ENCODE data around the gene IFNA8. TPM values are rescaled to one million over a fixed set of nuclear protein-coding genes. Genes with fewer than 3 reads are reported as not detected.

The IFNA8 gene
- total and polyA plus RNA-seq, 2 experiments from 2014 or later: not detected

DNA sequence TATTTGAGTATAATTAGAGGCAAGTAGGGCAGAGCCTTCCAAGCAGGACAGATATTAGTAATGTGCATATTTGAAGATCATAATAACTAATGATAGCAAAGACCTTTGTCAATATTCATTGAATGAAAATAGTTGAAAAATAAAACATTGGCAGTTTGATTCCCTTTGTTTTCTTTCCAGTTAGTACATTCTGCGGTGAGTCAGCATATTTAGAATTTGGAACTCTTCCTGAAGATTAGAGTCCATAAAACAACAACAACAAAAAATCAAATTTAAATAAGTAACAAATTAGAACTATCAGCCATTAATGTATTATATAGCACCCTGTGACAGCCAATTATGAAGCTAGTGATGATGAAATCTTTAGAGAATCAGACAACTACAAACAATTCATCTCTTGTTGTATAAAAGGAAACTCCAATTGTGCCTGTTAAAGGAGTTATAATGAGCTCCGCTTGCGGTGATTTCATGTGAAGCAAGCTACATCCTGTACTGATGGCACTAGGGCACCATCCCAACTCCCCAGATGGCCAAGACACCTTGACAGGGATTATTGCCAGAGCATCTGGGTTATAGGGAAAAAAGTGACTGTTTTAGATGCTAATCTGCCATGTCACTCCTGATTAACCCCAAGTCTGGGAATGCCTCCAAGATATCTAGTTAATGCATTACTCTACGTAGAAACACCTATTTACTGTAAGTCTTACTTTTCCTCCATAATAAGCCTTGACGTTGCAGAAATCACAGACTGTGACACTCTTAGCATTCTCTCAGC lies 6.8 kb downstream of the IFNA8 start (continued):
- TF ChIP-seq, protein P1, sequence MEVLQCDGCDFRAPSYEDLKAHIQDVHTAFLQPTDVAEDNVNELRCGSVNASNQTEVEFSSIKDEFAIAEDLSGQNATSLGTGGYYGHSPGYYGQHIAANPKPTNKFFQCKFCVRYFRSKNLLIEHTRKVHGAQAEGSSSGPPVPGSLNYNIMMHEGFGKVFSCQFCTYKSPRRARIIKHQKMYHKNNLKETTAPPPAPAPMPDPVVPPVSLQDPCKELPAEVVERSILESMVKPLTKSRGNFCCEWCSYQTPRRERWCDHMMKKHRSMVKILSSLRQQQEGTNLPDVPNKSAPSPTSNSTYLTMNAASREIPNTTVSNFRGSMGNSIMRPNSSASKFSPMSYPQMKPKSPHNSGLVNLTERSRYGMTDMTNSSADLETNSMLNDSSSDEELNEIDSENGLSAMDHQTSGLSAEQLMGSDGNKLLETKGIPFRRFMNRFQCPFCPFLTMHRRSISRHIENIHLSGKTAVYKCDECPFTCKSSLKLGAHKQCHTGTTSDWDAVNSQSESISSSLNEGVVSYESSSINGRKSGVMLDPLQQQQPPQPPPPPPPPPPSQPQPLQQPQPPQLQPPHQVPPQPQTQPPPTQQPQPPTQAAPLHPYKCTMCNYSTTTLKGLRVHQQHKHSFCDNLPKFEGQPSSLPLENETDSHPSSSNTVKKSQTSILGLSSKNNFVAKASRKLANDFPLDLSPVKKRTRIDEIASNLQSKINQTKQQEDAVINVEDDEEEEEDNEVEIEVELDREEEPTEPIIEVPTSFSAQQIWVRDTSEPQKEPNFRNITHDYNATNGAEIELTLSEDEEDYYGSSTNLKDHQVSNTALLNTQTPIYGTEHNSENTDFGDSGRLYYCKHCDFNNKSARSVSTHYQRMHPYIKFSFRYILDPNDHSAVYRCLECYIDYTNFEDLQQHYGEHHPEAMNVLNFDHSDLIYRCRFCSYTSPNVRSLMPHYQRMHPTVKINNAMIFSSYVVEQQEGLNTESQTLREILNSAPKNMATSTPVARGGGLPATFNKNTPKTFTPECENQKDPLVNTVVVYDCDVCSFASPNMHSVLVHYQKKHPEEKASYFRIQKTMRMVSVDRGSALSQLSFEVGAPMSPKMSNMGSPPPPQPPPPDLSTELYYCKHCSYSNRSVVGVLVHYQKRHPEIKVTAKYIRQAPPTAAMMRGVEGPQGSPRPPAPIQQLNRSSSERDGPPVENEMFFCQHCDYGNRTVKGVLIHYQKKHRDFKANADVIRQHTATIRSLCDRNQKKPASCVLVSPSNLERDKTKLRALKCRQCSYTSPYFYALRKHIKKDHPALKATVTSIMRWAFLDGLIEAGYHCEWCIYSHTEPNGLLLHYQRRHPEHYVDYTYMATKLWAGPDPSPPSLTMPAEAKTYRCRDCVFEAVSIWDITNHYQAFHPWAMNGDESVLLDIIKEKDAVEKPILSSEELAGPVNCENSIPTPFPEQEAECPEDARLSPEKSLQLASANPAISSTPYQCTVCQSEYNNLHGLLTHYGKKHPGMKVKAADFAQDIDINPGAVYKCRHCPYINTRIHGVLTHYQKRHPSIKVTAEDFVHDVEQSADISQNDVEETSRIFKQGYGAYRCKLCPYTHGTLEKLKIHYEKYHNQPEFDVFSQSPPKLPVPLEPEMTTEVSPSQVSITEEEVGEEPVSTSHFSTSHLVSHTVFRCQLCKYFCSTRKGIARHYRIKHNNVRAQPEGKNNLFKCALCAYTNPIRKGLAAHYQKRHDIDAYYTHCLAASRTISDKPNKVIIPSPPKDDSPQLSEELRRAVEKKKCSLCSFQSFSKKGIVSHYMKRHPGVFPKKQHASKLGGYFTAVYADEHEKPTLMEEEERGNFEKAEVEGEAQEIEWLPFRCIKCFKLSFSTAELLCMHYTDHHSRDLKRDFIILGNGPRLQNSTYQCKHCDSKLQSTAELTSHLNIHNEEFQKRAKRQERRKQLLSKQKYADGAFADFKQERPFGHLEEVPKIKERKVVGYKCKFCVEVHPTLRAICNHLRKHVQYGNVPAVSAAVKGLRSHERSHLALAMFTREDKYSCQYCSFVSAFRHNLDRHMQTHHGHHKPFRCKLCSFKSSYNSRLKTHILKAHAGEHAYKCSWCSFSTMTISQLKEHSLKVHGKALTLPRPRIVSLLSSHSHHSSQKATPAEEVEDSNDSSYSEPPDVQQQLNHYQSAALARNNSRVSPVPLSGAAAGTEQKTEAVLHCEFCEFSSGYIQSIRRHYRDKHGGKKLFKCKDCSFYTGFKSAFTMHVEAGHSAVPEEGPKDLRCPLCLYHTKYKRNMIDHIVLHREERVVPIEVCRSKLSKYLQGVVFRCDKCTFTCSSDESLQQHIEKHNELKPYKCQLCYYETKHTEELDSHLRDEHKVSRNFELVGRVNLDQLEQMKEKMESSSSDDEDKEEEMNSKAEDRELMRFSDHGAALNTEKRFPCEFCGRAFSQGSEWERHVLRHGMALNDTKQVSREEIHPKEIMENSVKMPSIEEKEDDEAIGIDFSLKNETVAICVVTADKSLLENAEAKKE (CRISPR knock-in tag; IDR thresholded peaks at IDR 0.05): no peak

DNA sequence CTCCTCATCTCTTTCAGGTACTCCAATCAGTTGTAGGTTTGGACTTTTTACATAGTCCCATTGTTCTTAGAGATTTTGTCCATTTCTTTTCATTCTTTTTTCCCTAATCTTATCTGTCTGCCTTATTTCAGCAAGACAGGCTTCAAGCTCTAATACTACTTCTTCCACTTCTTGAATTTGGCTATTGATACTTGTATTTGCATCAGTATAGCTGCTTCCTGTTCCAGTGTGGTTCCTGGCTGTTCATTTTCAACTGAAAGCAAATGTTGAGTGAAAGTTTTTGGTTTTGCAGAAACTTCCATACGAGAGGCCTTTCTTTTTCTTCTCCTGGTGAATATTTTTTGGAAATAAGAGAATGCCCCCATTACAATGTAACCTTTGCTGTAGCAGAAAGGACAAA lies 19.3 kb downstream of the IFNA8 start:
- Mint-ChIP-seq H3K4me1 (peaks cover 32% of the 10 kb centered on the region), H3K36me3 (ENCODE audit: low read depth) (no peaks in the 10 kb centered on the region), H3K4me3 (no peak overlapping the region), H3K27ac (peak overlapping the region; percentile 25; the same call in 1 of the 2 replicates), H3K9me3 (no peaks in the 10 kb centered on the region), H3K27me3 (ENCODE audit: insufficient read depth, low read depth, poor library complexity) (peaks cover 2% of the 10 kb centered on the region)
- H3K4me2 ChIP-seq: peak overlapping the region; percentile 50
- H2AFZ ChIP-seq: peak overlapping the region; percentile 49; the same call in 1 of the 2 replicates
- H3K79me2 ChIP-seq (replicated peaks; ENCODE audit: insufficient read depth): no peaks in the 10 kb centered on the region
- H3K27ac ChIP-seq (ENCODE audit: low read depth): no peak overlapping the region
- 0 out of 2 replicates have a peak overlapping the region, but pooled peaks have one; percentile 16 for H3K4me3 ChIP-seq
- H4K20me1 ChIP-seq (replicated peaks; ENCODE audit: insufficient read depth): no peaks in the 10 kb centered on the region
- DNase-seq (ENCODE audit: low spot score) (no peak), ATAC-seq (no peak)
- H3K36me3 ChIP-seq (ENCODE audit: insufficient read depth): no peaks in the 10 kb centered on the region
- peaks cover 25% of the 10 kb centered on the region for H3K4me1 ChIP-seq (ENCODE audit: insufficient read depth)
- H3K27me3 ChIP-seq (ENCODE audit: insufficient read depth): no peaks in the 10 kb centered on the region
- no peaks in the 10 kb centered on the region for H3F3A ChIP-seq (replicated peaks; ENCODE audit: low read depth)
- no peaks in the 10 kb centered on the region for H3K9me2 ChIP-seq (ENCODE audit: insufficient read depth)
- TF ChIP-seq, protein P2, sequence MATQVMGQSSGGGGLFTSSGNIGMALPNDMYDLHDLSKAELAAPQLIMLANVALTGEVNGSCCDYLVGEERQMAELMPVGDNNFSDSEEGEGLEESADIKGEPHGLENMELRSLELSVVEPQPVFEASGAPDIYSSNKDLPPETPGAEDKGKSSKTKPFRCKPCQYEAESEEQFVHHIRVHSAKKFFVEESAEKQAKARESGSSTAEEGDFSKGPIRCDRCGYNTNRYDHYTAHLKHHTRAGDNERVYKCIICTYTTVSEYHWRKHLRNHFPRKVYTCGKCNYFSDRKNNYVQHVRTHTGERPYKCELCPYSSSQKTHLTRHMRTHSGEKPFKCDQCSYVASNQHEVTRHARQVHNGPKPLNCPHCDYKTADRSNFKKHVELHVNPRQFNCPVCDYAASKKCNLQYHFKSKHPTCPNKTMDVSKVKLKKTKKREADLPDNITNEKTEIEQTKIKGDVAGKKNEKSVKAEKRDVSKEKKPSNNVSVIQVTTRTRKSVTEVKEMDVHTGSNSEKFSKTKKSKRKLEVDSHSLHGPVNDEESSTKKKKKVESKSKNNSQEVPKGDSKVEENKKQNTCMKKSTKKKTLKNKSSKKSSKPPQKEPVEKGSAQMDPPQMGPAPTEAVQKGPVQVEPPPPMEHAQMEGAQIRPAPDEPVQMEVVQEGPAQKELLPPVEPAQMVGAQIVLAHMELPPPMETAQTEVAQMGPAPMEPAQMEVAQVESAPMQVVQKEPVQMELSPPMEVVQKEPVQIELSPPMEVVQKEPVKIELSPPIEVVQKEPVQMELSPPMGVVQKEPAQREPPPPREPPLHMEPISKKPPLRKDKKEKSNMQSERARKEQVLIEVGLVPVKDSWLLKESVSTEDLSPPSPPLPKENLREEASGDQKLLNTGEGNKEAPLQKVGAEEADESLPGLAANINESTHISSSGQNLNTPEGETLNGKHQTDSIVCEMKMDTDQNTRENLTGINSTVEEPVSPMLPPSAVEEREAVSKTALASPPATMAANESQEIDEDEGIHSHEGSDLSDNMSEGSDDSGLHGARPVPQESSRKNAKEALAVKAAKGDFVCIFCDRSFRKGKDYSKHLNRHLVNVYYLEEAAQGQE (IDR thresholded peaks at IDR 0.05; ENCODE audit: unreplicated experiment): no peak
- TF ChIP-seq, protein P3, sequence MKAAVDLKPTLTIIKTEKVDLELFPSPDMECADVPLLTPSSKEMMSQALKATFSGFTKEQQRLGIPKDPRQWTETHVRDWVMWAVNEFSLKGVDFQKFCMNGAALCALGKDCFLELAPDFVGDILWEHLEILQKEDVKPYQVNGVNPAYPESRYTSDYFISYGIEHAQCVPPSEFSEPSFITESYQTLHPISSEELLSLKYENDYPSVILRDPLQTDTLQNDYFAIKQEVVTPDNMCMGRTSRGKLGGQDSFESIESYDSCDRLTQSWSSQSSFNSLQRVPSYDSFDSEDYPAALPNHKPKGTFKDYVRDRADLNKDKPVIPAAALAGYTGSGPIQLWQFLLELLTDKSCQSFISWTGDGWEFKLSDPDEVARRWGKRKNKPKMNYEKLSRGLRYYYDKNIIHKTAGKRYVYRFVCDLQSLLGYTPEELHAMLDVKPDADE (IDR thresholded peaks at IDR 0.05): no peak
- TF ChIP-seq NANOG (IDR thresholded peaks at IDR 0.05; ENCODE audit: borderline replicate concordance): no peak

Measured in GM23338 (cell line).